ENCODE results near the gene DGKZ. TPM values are rescaled to one million over a fixed set of nuclear protein-coding genes. Genes with fewer than 3 reads are reported as not detected.

The DGKZ gene
- total RNA-seq, 1 donor from 2014 or later, result 69.6 TPM

DNA sequence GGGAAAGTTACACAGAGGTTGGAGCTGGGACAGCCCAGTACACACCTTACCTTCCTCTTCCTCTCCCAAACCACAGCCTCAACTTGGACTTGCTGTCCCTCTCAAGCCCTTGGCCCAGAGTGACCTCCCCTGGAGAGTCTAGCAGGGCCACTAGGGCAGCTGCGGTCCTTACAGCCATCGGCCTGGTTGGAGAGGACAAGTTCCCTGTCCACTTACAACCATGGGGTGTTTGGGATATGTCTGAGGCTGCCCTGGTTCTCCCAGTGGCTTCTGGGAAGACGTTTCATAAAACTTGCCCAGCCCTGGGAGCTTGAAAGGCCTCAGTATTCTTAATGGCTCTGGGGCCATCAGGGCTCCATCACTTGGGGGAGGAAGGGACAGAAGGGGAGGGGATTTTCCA lies 13.1 kb upstream of the DGKZ start:
- TF ChIP-seq, protein P1, sequence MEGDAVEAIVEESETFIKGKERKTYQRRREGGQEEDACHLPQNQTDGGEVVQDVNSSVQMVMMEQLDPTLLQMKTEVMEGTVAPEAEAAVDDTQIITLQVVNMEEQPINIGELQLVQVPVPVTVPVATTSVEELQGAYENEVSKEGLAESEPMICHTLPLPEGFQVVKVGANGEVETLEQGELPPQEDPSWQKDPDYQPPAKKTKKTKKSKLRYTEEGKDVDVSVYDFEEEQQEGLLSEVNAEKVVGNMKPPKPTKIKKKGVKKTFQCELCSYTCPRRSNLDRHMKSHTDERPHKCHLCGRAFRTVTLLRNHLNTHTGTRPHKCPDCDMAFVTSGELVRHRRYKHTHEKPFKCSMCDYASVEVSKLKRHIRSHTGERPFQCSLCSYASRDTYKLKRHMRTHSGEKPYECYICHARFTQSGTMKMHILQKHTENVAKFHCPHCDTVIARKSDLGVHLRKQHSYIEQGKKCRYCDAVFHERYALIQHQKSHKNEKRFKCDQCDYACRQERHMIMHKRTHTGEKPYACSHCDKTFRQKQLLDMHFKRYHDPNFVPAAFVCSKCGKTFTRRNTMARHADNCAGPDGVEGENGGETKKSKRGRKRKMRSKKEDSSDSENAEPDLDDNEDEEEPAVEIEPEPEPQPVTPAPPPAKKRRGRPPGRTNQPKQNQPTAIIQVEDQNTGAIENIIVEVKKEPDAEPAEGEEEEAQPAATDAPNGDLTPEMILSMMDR (IDR thresholded peaks at IDR 0.05; ENCODE audit: insufficient read depth, low read length, poor library complexity, severe bottlenecking), result no peak
- Histone ChIP-seq H3K27me3 (ENCODE audit: control insufficient read depth, insufficient read depth, low read length) (peaks cover 49% of the 10 kb centered on the region), H3K4me3 (ENCODE audit: low read depth, low read length) (no peak overlapping the region), H3K36me3 (ENCODE audit: control insufficient read depth, insufficient read depth, low read length) (no peaks in the 10 kb centered on the region)
- no peak for DNase-seq (ENCODE audit: low read depth)

DNA sequence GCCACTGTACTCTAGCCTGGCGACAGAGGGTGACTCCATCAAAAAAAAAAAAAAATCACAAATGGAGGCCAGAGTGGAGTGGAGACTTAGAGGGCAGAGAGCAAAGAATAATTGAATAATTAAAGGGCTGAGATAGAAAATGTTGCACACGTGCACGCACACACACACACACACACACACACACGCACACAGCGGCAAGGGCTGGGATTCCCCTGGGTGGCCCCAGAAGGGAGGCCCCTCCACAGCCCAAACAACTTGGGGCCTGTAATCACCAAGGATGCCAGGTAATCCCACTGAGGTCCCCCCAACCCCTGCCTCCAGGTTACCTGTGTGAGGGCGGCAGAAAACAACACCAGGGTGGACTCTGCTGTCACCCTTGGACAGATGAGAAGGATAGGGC lies 12.0 kb upstream of the DGKZ start:
- peaks cover 40% of the 10 kb centered on the region for H3K27me3 ChIP-seq (ENCODE audit: control insufficient read depth, insufficient read depth, low read length)
- no peak for DNase-seq (ENCODE audit: low read depth)
- TF ChIP-seq, protein P1 (IDR thresholded peaks at IDR 0.05; ENCODE audit: insufficient read depth, low read length, poor library complexity, severe bottlenecking), result no peak
- H3K4me3 ChIP-seq (ENCODE audit: low read depth, low read length), result no peak overlapping the region
- H3K36me3 ChIP-seq (ENCODE audit: control insufficient read depth, insufficient read depth, low read length), result no peaks in the 10 kb centered on the region

DNA sequence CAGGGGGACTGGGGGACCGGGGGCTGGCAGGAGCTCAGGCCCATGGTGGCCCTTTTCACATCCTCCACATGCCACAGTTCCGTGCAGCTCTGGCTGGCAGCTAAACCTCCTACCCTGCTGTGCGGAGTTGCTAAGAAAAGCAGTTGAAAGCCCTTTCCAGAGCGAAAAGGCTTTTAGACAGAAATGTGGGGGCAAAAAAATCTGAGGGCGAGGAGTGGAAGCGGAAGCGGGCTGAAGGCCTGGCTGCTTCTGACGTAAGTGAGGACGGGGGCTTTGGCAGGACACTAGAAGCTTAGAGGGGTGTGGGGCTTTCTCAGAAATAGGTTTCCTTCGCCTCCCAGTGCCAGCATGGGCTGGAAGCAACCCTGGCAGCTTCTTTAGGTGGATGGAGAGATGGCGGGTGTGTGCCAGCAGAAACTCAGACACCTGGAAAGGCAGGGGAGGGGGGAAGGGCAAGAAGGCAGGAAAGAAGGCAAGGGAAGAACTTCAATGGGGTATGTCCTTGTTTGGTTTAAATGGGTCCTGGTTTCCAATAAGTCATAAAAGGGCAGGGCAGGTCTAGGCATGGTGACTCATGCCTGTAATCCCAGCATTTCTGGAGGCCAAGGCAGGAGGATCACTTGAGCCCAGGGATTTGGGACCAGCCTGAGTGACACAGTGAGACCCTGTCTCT lies 11.2 kb upstream of the DGKZ start:
- DNase-seq (ENCODE audit: low read depth), result no peak
- H3K4me3 ChIP-seq (ENCODE audit: low read depth, low read length), result no peak overlapping the region
- TF ChIP-seq, protein P1 (IDR thresholded peaks at IDR 0.05; ENCODE audit: insufficient read depth, low read length, poor library complexity, severe bottlenecking), result no peak
- no peaks in the 10 kb centered on the region for H3K36me3 ChIP-seq (ENCODE audit: control insufficient read depth, insufficient read depth, low read length)
- peaks cover 32% of the 10 kb centered on the region for H3K27me3 ChIP-seq (ENCODE audit: control insufficient read depth, insufficient read depth, low read length)

DNA sequence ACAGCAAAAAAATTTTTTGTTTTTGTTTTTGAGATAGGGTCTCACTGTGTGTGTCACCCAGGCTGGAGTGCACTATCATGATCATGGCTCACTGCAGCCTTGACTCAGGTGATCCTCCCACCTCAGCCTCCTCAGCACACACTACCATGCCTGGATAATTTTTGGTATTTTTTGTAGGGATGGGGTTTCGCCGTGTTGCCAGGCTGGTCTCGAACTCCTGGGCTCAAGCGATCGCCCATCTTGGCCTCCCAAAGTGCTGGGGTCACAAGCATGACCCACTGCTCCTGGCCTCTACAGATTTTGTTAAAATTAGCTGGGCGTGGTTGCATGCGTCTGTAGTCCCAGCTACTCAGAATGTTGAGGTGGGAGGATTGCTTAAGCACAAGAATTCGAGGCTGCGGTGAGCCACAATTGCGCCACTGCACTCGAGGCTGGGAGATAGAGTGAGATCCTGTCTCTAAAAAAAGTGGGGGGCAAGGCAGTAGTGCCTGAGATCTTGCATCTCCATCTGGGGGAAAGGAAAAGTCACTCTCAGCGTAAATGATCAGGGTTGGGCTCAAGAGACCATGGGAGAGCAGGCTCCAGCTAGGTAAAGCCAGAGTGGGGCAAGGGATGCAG lies 10.6 kb upstream of the DGKZ start:
- no peak for DNase-seq (ENCODE audit: low read depth)
- TF ChIP-seq, protein P1 (IDR thresholded peaks at IDR 0.05; ENCODE audit: insufficient read depth, low read length, poor library complexity, severe bottlenecking), result no peak

DNA sequence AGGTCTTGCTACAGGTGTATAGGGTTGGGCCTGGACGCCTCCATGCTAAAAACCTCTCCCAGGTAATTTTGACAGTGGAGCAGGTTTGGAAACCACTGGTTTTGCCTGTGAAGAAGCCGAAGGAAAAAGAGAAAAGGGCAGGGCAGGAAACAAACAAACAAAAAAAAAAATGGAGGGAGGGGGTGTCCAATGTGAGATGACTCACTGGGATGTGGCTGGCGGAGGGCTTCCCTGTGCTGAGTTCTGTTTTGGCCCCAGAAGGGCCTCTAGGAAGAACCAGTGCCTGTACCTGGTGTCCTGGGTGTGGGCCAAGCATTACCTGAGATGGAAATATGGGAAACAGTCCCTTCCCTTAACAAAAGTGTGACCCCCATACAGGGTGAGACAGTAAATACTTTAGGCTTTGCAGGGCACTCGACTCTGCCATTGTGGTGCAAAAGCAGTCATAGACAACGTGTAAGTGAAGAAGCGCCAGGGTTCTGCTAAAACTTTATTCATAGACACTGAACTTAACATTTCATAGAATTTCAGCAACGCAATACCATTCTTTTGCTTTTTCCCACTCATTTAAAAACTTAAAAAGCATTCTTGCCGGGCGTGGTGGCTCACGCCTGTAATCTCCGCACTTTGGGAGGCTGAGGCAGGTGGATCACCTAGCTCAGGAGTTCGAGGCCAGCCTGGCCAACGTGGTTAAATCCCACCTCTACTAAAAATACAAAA lies 9.5 kb upstream of the DGKZ start:
- Histone ChIP-seq H3K4me3 (ENCODE audit: low read depth, low read length) (no peak overlapping the region), H3K36me3 (ENCODE audit: control insufficient read depth, insufficient read depth, low read length) (no peaks in the 10 kb centered on the region), H3K27me3 (ENCODE audit: control insufficient read depth, insufficient read depth, low read length) (peaks cover 18% of the 10 kb centered on the region)
- DNase-seq (ENCODE audit: low read depth), result no peak
- TF ChIP-seq, protein P1 (IDR thresholded peaks at IDR 0.05; ENCODE audit: insufficient read depth, low read length, poor library complexity, severe bottlenecking), result no peak

More for the DNA sequence above, 10.6 kb upstream of the DGKZ start:
- H3K36me3 ChIP-seq (ENCODE audit: control insufficient read depth, insufficient read depth, low read length), result no peaks in the 10 kb centered on the region
- H3K4me3 ChIP-seq (ENCODE audit: low read depth, low read length), result no peak overlapping the region
- H3K27me3 ChIP-seq (ENCODE audit: control insufficient read depth, insufficient read depth, low read length), result peaks cover 27% of the 10 kb centered on the region
